GOT3 (cell line): ENCODE results near the gene PACSIN3.

Experiments used
- DNase-seq: peaks from one replicate; lab custom pipeline; 2025; ENCODE audit warnings: mixed read lengths; lab: John Stamatoyannopoulos, UW

PACSIN3 gene

DNA sequence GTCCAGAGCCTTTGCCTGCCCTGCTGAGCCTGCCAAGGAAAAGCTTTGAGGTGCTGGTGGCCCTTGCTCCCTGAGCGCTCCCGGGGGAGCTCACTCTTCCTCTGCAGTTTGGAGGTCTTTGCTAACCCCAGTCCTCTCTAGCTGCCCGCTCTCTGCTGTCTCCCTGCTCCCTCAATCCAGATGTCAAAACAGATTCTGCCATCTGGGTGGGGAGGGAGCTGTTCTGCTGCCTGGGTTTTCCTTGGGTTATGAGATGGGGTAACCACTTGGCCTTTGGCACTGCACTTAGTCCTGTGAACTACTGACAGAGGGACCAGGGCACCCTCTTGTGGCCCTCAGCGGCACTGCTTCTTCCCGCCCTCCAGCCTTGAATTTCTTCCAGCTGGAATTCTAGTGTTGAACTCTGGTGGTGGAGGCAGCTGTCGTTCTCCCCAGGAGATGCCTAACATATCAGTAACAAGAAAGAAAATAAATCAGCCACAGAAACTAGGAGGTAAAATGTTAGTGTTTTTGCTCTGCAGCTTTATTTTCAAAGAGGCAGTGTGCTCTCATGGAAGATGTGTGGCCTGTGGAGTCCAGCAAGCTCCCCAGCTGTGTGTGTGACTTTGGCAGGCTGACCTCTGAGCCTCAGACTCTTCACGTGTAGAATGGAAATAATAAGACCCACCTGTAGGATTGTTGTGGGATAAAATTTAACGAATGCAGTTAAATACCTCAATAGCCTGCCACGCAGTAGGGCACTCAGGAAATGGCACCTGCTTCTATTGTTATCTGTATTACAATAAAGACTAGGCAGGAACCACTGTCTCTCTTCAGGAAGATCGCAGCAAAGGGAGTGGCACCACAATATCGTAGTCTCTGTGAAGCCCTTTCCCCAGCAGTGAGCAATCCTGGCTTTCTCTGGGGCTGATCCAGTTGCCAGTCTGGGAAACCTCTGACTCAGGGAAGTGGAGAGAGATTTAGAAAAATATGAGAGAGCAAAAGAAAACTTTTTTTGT lies 33.0 kb downstream of the PACSIN3 start:
- DNase-seq: peak; percentile 62

DNA sequence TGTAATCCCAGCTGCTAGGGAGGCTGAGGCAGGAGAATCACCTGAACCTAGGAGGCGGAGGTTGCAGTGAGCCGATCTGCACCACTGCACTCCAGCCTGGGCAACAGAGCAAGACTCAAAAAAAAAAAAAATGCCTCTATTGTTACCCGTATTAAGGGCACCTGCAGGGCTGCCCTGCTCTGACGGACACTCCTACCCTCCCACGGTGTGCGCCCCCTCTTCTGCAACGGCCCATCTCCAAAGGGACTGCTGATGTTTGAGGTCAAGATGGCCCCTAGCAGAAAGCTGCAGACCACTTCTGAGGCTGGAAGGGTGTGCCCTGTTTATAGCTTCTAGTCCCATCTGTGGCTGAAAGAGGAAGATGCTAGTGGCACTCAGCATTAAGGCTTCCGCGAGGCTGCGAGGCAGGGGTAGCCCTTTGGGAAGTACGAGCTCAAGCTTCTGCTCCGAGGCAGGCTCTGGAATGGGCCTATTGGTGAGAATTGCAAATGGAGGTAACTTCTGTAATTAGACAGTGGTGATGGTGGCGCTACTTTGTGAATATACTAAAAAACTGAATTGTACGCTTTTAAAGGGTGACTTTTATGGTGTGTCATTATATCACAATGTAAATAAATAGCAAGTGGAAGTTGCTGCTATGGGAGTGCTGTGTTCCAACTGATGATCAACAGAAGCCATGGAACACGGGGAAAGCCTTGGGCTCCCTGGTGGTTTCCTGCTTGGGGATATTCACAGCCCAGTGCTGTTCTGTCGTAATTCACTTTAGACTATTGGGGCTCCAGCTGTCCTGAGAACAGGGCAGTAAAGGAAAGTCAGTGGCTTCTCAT lies 33.9 kb downstream of the PACSIN3 start:
- no peak for DNase-seq

DNA sequence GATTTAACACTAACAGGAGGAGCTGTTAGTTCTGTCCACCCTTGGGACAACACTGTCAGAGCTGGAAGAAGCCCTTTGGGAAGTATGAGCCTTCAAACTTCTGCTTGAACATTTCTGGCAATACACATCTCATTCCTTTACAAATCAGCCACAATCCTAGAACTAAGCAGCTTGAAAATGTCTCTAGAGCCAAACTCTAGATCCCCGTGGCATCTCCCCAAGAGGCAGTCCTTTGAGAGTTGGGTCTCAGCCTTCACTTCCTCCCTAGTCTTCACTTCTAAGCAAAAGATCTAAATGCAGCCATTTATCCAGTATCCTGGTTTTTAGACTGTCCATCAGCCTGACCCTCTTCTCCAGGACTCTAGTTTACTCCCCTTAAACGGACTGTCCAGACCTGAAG lies 36.5 kb downstream of the PACSIN3 start:
- no peak for DNase-seq

DNA sequence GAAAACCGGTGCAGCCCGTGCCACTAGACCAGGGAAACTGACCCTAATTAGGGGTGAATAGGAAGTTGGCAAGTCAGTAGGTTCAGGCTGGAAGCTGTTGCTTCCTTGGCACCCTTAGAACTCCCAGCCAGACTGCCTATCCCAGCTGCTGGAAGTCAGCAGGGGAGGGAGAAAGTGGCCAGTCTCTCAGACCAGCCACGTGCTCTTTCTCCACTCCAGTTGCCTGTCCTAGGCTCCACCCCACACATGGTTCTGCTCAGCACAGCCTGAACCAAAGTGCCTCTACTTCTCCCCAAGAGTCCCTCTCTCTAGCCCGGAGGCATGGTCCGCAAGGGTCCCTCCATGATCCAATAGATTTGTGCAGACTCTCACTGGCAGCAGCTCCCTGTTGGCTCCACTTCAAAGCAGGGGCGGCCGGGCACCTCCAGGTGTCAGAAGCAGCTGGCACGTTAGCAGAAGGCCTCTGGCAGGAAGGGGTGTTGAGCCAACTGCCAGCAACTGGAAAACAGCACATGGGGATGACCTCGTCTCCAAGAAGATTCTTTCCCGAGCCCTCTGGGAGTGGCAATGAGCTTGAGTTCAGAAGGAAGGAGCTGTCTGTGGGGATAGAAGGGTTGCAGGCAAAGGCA lies 37.2 kb downstream of the PACSIN3 start:
- DNase-seq: no peak

DNA sequence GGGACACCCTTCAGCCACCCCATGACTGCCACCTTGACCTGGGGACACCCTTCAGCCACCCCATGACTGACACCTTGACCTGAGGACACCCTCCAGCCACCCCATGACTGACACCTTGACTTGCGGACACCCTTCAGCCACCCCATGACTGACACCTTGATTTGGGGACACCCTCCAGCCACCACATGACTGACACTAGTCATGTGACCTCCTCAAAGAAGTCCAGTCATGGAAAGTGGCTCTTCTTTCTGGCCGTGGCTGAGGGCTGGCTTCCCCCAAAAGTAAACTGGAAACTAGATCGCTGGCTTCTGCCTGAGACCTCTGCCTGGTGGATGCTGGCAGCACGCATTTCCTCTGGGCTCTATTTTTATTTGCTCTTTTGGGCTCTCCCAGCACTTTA lies 38.0 kb downstream of the PACSIN3 start:
- no peak for DNase-seq

DNA sequence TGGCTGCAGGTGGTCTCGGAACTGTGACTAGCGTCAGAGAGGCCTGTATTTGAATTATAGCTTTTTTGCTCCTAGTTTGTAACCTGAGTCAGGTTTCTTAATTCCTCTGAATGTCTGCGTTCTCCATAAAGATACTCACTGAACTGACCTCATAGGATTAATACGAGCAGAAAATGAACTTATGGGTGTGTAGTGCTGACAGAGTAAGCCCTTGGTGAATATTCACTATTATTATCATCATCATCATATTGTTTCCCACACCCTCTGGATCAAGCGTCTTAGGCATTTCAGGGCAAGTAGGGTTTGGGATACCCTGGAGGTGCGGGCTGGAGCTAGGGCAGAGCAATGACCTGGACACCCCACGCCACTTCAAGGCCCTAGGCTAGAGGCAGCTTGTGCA lies 38.6 kb downstream of the PACSIN3 start:
- DNase-seq: no peak

DNA sequence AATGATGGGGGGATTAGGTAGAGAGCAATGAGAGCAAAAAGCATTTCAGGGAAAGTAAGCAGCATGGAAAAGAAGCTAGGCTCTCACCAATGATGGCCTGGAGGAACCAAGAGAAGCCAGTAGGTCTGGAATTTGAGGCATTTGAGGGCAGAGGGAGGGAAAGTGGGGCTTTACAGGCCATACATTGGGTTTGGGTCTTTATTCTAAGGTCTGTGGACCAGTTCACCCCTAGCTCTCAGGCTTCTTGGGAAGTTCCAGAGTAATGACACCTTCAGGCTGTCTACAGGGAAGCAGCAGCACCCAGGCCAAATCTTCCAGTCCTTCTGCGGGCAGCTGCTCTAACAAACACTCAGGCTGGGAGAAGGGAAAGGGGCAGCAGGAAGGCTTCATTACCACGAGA lies 39.0 kb downstream of the PACSIN3 start:
- DNase-seq: no peak

DNA sequence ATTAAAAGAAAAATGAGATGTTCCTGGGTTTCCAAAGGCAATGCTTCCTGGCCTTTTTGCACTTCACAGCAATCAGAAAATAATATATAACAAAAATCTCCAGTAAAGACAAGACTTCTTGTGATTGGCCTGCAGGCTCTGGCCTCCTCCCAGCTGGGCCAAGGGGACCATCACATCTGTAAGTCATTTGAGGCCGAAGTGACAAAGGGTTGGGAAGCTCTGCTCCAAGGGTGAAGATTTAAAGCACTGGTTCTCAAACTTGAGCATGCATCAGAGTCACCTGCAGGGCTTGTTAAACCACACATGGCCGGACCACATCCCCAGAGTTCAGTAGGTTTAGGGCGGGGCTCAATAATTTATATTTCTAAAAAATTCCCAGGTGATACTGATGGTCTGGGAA lies 41.7 kb downstream of the PACSIN3 start:
- DNase-seq: no peak

DNA sequence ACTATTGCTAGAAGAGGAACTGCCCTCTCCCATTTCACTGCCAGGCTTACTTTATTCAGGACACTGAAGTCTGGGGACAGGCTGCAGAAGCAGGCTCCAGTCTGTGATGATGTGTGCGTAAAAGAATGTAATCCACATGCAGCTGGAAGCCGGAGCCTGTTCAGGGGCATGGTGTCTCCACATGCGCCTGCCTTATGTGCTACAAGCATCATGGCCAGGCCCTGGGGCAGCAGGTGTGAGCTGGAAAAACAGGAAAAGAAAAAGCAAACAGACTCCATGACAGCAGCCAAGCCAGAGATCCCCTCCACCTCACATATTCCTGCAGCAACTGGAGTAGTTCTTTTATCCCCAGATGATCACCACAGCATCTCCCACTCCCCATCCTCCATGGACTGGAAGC lies 42.9 kb downstream of the PACSIN3 start:
- DNase-seq: no peak

DNA sequence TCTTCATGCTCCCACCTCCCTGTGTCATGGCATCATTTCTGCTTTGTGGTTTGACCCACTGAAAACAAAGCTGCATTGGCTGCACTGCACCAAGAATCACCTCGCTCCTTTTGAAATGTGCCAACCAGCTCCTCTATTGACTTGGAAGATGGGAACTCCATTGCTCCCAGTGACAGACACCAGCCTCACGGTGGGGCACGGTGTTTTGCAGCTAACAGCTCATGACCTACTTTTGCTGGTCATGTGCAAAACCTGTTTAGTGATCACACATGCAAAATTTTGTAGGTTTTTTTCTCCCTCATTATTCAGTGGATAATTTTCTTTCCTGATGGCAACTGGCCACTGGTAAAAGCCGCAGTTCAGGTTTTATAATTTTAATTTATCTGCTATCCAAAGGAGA lies 46.4 kb downstream of the PACSIN3 start:
- DNase-seq: no peak

DNA sequence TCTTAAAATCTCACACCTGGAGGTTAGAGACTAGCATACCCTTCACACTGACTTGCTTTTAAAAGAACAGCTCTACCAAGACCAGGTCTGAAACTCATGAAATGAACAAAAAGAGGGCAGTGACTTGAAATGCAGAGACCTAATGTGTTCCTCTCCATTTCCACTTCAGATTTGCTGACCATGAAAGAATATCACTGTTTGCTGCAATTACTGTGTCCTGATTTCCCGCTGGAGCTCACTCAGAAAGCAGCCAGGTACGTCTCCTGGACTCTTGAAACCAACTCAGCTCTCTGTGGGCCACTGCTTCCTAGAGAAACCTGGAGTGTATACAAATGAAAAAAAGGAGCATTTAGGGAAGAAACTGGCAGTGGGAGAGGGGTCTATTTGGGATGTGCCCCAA lies 48.8 kb downstream of the PACSIN3 start:
- DNase-seq: no peak

DNA sequence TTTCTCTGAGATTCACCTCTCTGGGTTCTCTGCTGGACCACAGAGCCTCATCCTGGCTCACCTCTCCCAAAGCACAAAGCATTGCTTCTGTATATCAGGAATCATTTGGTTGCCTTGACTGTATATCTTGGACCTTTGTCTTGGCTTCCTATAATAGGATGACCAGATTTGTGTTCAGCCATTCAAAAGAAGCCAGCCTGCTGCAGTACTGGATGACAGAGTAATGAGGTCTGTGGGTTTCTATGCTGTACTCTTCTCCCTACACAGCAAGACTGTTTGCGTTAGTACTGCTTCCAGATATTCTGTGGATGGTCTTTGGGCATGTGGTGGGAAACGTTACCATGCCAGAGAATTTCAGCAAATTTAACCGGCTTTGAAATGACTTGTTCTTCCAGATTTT lies 49.3 kb downstream of the PACSIN3 start:
- no peak for DNase-seq

DNA sequence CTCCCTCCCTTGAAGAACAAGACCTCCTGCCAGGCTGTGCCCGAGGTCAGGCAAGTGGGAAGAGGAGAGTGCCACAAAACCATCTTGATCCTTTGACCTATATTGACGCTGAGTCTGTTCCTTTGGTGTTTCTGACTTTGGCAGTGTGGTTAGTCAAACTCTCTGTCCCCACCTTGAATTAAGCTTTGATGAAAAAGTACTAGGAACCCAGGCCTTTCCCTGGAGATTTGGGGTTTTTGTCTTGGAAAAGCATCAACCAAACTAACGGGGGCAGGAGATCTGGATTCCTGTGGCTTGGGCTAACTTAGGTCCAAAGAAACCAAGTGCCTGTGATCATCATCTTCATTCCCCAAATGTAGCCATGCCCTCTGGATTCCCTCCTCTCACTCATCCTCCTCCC lies 49.9 kb downstream of the PACSIN3 start:
- no peak for DNase-seq

DNA sequence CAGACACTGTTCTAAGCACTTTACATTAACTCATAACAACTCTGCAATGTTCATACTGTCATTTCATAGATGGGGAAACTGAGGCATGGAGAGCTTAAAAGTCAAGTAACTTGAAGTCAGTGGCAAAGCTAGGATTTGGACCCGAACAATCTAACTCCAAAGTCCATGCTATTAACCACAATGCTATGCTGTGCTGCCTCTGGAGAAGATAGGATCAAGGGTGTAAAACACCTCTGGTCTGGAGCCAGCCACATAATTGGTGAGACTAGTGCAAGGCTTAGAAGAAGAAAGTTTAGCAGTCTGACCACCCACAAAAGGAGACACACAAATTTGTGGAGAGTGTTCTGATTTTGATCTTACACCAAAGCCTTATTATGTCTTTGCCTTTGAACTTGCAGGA lies 53.3 kb downstream of the PACSIN3 start:
- no peak for DNase-seq

DNA sequence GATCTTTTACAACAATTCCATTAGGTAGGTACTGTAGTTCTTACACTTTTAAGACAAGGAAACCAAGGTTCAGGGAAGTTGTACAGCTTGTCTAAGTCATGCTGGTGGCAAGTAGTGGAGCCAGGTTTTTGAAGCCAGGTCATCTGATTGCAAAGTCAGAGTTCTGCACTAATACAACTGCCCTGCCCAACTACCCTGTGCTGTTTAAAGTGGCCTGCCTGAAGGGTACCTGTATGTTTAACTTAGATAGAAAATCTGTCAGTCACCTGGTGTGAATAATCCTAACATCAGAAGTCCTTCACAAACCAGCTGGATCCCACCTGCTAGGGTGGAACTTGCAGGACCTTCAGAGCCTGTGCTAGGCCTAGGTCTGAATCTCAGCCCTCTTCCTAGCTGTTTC lies 53.7 kb downstream of the PACSIN3 start:
- DNase-seq: no peak

DNA sequence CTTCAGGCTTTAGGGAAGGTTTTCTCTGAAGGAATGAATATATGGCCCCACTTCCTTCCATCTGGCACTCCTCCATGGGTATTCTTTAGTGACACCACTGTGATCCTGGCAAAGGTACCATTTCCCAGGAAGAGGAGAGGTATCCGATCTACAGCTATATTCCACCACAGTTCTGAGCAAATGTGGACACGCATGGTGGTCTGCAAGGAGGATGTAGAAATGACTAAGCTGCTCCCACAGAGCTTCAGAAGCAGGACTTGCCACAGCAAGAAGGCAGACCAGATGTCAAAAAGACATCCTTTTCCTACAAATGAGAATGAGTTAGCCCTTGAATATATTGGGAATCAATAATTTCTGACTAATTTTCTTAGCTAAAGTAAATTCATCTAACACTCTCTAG lies 55.1 kb downstream of the PACSIN3 start:
- no peak for DNase-seq

DNA sequence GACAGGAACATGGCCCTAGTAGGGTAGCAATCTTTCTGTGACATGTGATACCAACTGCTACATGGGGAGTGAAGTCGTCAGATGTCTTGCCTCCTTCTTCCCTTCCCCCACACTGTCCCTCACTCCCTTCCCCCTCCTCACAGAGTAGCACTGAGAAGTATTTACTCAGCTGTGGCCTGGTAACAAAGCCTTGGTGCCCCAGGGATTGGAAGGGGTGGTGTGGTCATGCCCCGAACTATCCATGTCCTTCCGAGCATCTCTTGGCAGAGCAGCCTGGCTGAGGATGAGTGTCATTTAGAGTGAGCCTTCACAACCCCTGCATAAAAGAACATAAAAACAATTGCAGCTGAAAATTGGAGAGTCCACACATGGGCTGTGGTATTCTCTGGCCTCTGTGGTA lies 55.7 kb downstream of the PACSIN3 start:
- DNase-seq: no peak
